ENCODE measurements around the gene LRRC4C. TPM values are rescaled to one million over a fixed set of nuclear protein-coding genes. Genes with fewer than 3 reads are reported as not detected.

Gene LRRC4C
- total RNA-seq, 2 donors from 2014 or later, result 0.84 to 0.95 TPM

- Mint-ChIP-seq H3K4me1 (no peaks in the 10 kb centered on the region), H3K36me3 (ENCODE audit: low read depth) (no peaks in the 10 kb centered on the region), H3K27ac (no peak overlapping the region), H3K27me3 (ENCODE audit: insufficient read depth) (no peaks in the 10 kb centered on the region), H3K4me3 (no peak overlapping the region), H3K9me3 (no peaks in the 10 kb centered on the region)
- Histone ChIP-seq H3K4me3 (ENCODE audit: low read length) (no peak overlapping the region), H3K9me3 (ENCODE audit: control insufficient read depth, low read length) (no peaks in the 10 kb centered on the region), H3K4me1 (ENCODE audit: control insufficient read depth, insufficient read depth, low read length) (no peaks in the 10 kb centered on the region), H3K27me3 (ENCODE audit: control insufficient read depth, insufficient read depth, low read length, poor library complexity, severe bottlenecking) (no peaks in the 10 kb centered on the region), H3K9ac (ENCODE audit: extremely low read depth, low read length, poor library complexity, severe bottlenecking) (no peak overlapping the region), H3K27ac (ENCODE audit: low read depth, low read length) (no peak overlapping the region), H3K36me3 (ENCODE audit: control insufficient read depth, insufficient read depth, low read length) (no peaks in the 10 kb centered on the region)
- DNase-seq, result no peak
- WGBS, 2 experiments (ENCODE audit: insufficient coverage in 1 of 2, insufficient read length in 1 of 2), result 93% methylated on average over 5 of the region's 5 CpGs; no CpG with 5 or more reads in 1 of the 2 experiments
- no peak for TF ChIP-seq CTCF (conservative IDR thresholded peaks at IDR 0.05)
Measured at GRCh38 chr11:41045266-41045665, 414.2 kb downstream of the LRRC4C start.

GRCh38 chr11:41044747-41045146 lies 414.7 kb downstream of the LRRC4C start:
- no peaks in the 10 kb centered on the region for H3K36me3 Mint-ChIP-seq (ENCODE audit: low read depth)
- H3K9ac ChIP-seq (ENCODE audit: extremely low read depth, low read length, poor library complexity, severe bottlenecking), result no peak overlapping the region
- no peaks in the 10 kb centered on the region for H3K36me3 ChIP-seq (ENCODE audit: control insufficient read depth, insufficient read depth, low read length)
- H3K27ac ChIP-seq (ENCODE audit: low read depth, low read length), result no peak overlapping the region
- H3K4me1 Mint-ChIP-seq, result no peaks in the 10 kb centered on the region
- no peak overlapping the region for H3K4me3 Mint-ChIP-seq
- H3K27me3 Mint-ChIP-seq (ENCODE audit: insufficient read depth), result no peaks in the 10 kb centered on the region
- no peak overlapping the region for H3K4me3 ChIP-seq (ENCODE audit: low read length)
- H3K27me3 ChIP-seq (ENCODE audit: control insufficient read depth, insufficient read depth, low read length, poor library complexity, severe bottlenecking), result no peaks in the 10 kb centered on the region
- H3K4me1 ChIP-seq (ENCODE audit: control insufficient read depth, insufficient read depth, low read length), result no peaks in the 10 kb centered on the region
- 86 to 89% methylated on average over 1 to 2 of the region's 2 CpGs for WGBS, 2 experiments (ENCODE audit: insufficient coverage in 1 of 2, insufficient read length in 1 of 2)
- no peak for DNase-seq
- no peaks in the 10 kb centered on the region for H3K9me3 Mint-ChIP-seq
- TF ChIP-seq CTCF (conservative IDR thresholded peaks at IDR 0.05), result no peak
- no peak overlapping the region for H3K27ac Mint-ChIP-seq
- no peaks in the 10 kb centered on the region for H3K9me3 ChIP-seq (ENCODE audit: control insufficient read depth, low read length)

GRCh38 chr11:41042688-41043087 lies 416.8 kb downstream of the LRRC4C start:
- Histone ChIP-seq H3K27ac (ENCODE audit: low read depth, low read length) (no peak overlapping the region), H3K36me3 (ENCODE audit: control insufficient read depth, insufficient read depth, low read length) (no peaks in the 10 kb centered on the region), H3K27me3 (ENCODE audit: control insufficient read depth, insufficient read depth, low read length, poor library complexity, severe bottlenecking) (no peaks in the 10 kb centered on the region), H3K9ac (ENCODE audit: extremely low read depth, low read length, poor library complexity, severe bottlenecking) (no peak overlapping the region), H3K4me1 (ENCODE audit: control insufficient read depth, insufficient read depth, low read length) (no peaks in the 10 kb centered on the region), H3K9me3 (ENCODE audit: control insufficient read depth, low read length) (no peaks in the 10 kb centered on the region), H3K4me3 (ENCODE audit: low read length) (no peak overlapping the region)
- no peak overlapping the region for H3K27ac Mint-ChIP-seq
- H3K27me3 Mint-ChIP-seq (ENCODE audit: insufficient read depth), result no peaks in the 10 kb centered on the region
- WGBS, 2 experiments (ENCODE audit: insufficient coverage in 1 of 2, insufficient read length in 1 of 2), result 93% methylated on average over 2 of the region's 3 CpGs; no CpG with 5 or more reads in 1 of the 2 experiments
- no peaks in the 10 kb centered on the region for H3K9me3 Mint-ChIP-seq
- H3K4me3 Mint-ChIP-seq, result no peak overlapping the region
- TF ChIP-seq CTCF (conservative IDR thresholded peaks at IDR 0.05), result no peak
- no peaks in the 10 kb centered on the region for H3K36me3 Mint-ChIP-seq (ENCODE audit: low read depth)
- DNase-seq, result no peak
- no peaks in the 10 kb centered on the region for H3K4me1 Mint-ChIP-seq

All from endodermal cell (in vitro differentiated cells).